Measurements from ENCODE around the gene NSUN6.
"Not testable (repeated sequence)": the region's sequence is repeated elsewhere in the genome, so short reads cannot be mapped to it uniquely, and the experiment has no call there.

Gene NSUN6

GRCh38 chr10:18607503-18608378 lies 43.6 kb downstream of the NSUN6 start:
- Histone ChIP-seq H4K20me1 (no peaks in the 10 kb centered on the region), H3K9ac (no peak overlapping the region), H3K36me3 (peaks cover 19 to 92% (median 56%) of the 10 kb centered on the region in 11 experiments; a peak in 21 of 22 replicates), H3K4me1 (peaks cover 0 to 6% (median 0%) of the 10 kb centered on the region in 10 experiments; a peak in 4 of 20 replicates), H3K27ac (no peak overlapping the region), H3K27me3 (no peaks in the 10 kb centered on the region), H3K4me2 (no peak overlapping the region), H3K4me3 (no peak overlapping the region), H3K9me3 (replicated peaks in 1 of 11) (no peaks in the 10 kb centered on the region)
- no peak for TF ChIP-seq Cebpa-rat (IDR thresholded peaks at IDR 0.05)

GRCh38 chr10:18606051-18606695 lies 45.2 kb downstream of the NSUN6 start:
- Histone ChIP-seq H3K27me3 (no peaks in the 10 kb centered on the region), H3K9ac (no peak overlapping the region), H3K4me3 (no peak overlapping the region), H3K4me2 (no peak overlapping the region), H3K27ac (no peak overlapping the region), H3K9me3 (replicated peaks in 1 of 11) (no peaks in the 10 kb centered on the region), H4K20me1 (no peaks in the 10 kb centered on the region), H3K4me1 (peaks cover 0 to 6% (median 0%) of the 10 kb centered on the region in 10 experiments; a peak in 4 of 20 replicates), H3K36me3 (peaks cover 10 to 83% (median 45%) of the 10 kb centered on the region in 11 experiments; a peak in 20 of 22 replicates)
- no peak for TF ChIP-seq Cebpa-rat (IDR thresholded peaks at IDR 0.05)

- Histone ChIP-seq H3K9ac (no peak overlapping the region), H3K27ac (no peak overlapping the region), H3K4me1 (no peaks in the 10 kb centered on the region), H3K4me3 (no peak overlapping the region), H4K20me1 (no peaks in the 10 kb centered on the region), H3K36me3 (peaks cover 3 to 57% (median 33%) of the 10 kb centered on the region in 11 experiments; a peak in 20 of 22 replicates), H3K4me2 (no peak overlapping the region), H3K27me3 (no peaks in the 10 kb centered on the region), H3K9me3 (replicated peaks in 1 of 11) (no peaks in the 10 kb centered on the region)
- TF ChIP-seq Cebpa-rat (IDR thresholded peaks at IDR 0.05), result no peak
Observed at GRCh38 chr10:18601321-18601720, 50.1 kb downstream of the NSUN6 start.

- Histone ChIP-seq H3K27me3 (no peaks in the 10 kb centered on the region), H3K9ac (no peak overlapping the region), H3K36me3 (peaks cover 12 to 62% (median 38%) of the 10 kb centered on the region in 11 experiments; a peak in 20 of 22 replicates), H3K27ac (no peak overlapping the region), H3K4me1 (no peaks in the 10 kb centered on the region), H3K4me3 (no peak overlapping the region), H3K4me2 (no peak overlapping the region), H3K9me3 (replicated peaks in 1 of 11) (no peaks in the 10 kb centered on the region), H4K20me1 (no peaks in the 10 kb centered on the region; a peak in 1 of 22 replicates)
- TF ChIP-seq Cebpa-rat (IDR thresholded peaks at IDR 0.05), result no peak
Observed at GRCh38 chr10:18599392-18599791, 52.0 kb downstream of the NSUN6 start.

DNA sequence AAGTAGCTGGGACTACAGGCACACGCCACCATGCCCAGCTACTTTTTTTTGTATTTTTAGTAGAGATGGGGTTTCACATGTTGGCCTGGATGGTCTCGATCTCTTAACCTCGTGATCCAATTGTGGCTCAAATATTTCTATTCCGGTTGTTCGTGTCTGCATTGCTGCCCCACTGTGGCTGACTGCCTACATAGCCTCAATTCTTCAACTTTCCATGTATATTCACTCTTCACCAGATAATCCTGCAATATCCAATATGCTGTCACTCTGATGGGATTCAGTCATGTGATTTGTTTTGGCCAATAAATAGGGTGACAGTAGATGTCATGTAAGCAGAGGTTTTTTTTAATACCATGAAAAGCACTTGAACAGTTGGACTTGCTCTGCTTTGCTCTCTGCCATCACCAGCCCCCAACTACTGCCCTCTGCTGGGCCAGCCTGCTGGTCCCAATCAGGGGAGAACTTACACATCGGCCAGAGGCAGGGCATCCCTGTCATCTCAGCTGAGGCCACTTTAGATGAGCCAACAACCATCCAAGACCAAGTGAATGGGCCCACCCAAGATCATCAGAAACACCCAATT lies 56.7 kb downstream of the NSUN6 start:
- H3K9ac ChIP-seq, result no peak overlapping the region

DNA sequence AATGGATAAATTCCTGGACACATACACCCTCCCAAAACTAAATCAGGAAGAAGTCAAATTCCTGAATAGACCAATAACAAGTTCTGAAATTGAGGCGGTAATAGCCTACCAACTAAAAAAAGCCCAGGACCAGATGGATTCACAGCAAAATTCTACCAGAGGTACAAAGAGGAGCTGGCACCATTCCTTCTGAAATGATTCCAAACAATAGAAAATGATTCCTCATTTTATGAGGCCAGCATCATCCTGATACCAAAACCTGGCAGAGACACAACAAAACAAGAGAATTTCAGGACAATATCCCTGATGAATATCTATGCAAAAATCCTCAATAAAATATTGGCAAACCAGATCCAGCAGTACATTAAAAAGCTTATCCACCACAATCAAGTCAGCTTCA lies 60.2 kb downstream of the NSUN6 start:
- Histone ChIP-seq H3K36me3 (peaks cover 42 to 91% (median 73%) of the 10 kb centered on the region in 11 experiments), H3K9me3 (replicated peaks in 1 of 11) (peaks cover 35 to 62% (median 60%) of the 10 kb centered on the region in 11 experiments)
- not testable (repeated sequence) for H3K4me3 ChIP-seq, H3K27me3 ChIP-seq, H3K9ac ChIP-seq, H4K20me1 ChIP-seq, H3K4me2 ChIP-seq, H3K27ac ChIP-seq, H3K4me1 ChIP-seq

More for the DNA sequence above, 56.7 kb downstream of the NSUN6 start:
- peaks cover 12 to 28% (median 24%) of the 10 kb centered on the region in 11 experiments for H3K9me3 ChIP-seq (replicated peaks in 1 of 11)
- TF ChIP-seq Cebpa-rat (IDR thresholded peaks at IDR 0.05), result no peak
- no peaks in the 10 kb centered on the region for H3K27me3 ChIP-seq
- H3K4me3 ChIP-seq, result no peak overlapping the region
- H3K36me3 ChIP-seq, result peaks cover 20 to 66% (median 48%) of the 10 kb centered on the region in 11 experiments; a peak in 20 of 22 replicates
- no peaks in the 10 kb centered on the region for H3K4me1 ChIP-seq
- H3K4me2 ChIP-seq, result no peak overlapping the region
- H3K27ac ChIP-seq, result no peak overlapping the region
- H4K20me1 ChIP-seq, result no peaks in the 10 kb centered on the region; a peak in 1 of 22 replicates

DNA sequence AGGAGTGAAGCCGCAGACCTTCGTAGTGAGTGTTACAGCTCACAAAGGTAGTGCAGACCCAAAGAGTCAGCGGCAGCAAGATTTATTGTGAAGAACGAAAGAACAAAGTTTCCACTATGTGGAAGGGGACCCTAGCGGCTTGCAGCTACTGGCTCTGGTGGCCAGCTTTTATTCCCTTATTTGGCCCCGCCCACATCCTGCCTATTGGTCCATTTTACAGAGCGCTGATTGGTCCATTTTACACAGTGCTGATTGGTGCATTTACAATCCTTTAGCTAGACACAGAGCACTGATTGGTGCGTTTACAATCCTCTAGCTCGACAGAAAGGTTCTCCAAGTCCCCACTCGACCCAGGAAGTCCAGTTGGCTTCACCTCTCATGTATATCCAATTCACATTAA lies 64.8 kb downstream of the NSUN6 start:
- peaks cover 41 to 84% (median 77%) of the 10 kb centered on the region in 11 experiments for H3K9me3 ChIP-seq (replicated peaks in 1 of 11)
- H3K4me3 ChIP-seq, H4K20me1 ChIP-seq, H3K27ac ChIP-seq, H3K27me3 ChIP-seq, H3K9ac ChIP-seq, H3K4me2 ChIP-seq: not testable (repeated sequence)
- H3K36me3 ChIP-seq, result peaks cover 38 to 79% (median 72%) of the 10 kb centered on the region in 11 experiments
- H3K4me1 ChIP-seq, result peaks cover 19 to 33% (median 26%) of the 10 kb centered on the region in 10 experiments

- no peaks in the 10 kb centered on the region for H4K20me1 ChIP-seq
- peaks cover 42 to 76% (median 66%) of the 10 kb centered on the region in 11 experiments for H3K9me3 ChIP-seq (replicated peaks in 1 of 11)
- no peaks in the 10 kb centered on the region for H3K27me3 ChIP-seq
- peak overlapping the region in 7 of 11 experiments; percentile 43 to 60 (median 50); a peak in 7 of 22 replicates for H3K9ac ChIP-seq
- H3K36me3 ChIP-seq, result peaks cover 55 to 79% (median 75%) of the 10 kb centered on the region in 11 experiments
- peak overlapping the region; percentile 72 to 94 (median 85); a peak in 21 of 22 replicates for H3K4me2 ChIP-seq
- no peak for TF ChIP-seq Cebpa-rat (IDR thresholded peaks at IDR 0.05)
- H3K4me3 ChIP-seq, result peak overlapping the region in 4 of 10 experiments; percentile 15 to 50 (median 40); a peak in 3 of 20 replicates
- H3K4me1 ChIP-seq, result peaks cover 30 to 53% (median 44%) of the 10 kb centered on the region in 10 experiments
- peak overlapping the region in 9 of 11 experiments; percentile 12 to 79 (median 67); a peak in 16 of 22 replicates for H3K27ac ChIP-seq
Observed at GRCh38 chr10:18583575-18584270, 67.7 kb downstream of the NSUN6 start.

All from BLaER1 treated with 17β-estradiol and CSF1 and Interleukin-3, amounts not matched to agents 10 nM and 100 nM (cell line).